Epidermal melanocyte (primary cell): ENCODE data around the gene NANS.
"Not testable (repeated sequence)": the region's sequence is repeated elsewhere in the genome, so short reads cannot be mapped to it uniquely, and the experiment has no call there.

Experiments used
- DNase-seq: peaks from one replicate; pipeline ENCODE4 v3.0.0; 2011; ENCODE audit warnings: low spot score; ENCODE audit not compliant: insufficient read length

NANS gene

GRCh38 chr9:98056269-98057137, at the start of gene NANS:
Gene NANS (plus strand): TSS chr9:98056732. CDS start chr9:98056809, 77 bp downstream.
- DNase-seq: peak; percentile 66

- DNase-seq: no peak
Measured at GRCh38 chr9:98007251-98007928, 49.1 kb upstream of the NANS start.

GRCh38 chr9:98008764-98009163, 47.8 kb upstream of the NANS start:
- no peak for DNase-seq

GRCh38 chr9:98009437-98009836, 47.1 kb upstream of the NANS start:
- DNase-seq: no peak

GRCh38 chr9:98009936-98010335, 46.6 kb upstream of the NANS start:
- no peak for DNase-seq

- DNase-seq: no peak
Measured at GRCh38 chr9:98010445-98010844, 46.1 kb upstream of the NANS start.

- DNase-seq: no peak
Measured at GRCh38 chr9:98011122-98011521, 45.4 kb upstream of the NANS start.

GRCh38 chr9:98016137-98016680, 40.3 kb upstream of the NANS start:
- DNase-seq: no peak

GRCh38 chr9:98017306-98017705, 39.2 kb upstream of the NANS start:
- DNase-seq: no peak

GRCh38 chr9:98018347-98018746, 38.2 kb upstream of the NANS start:
- no peak for DNase-seq

GRCh38 chr9:98019098-98019497, 37.4 kb upstream of the NANS start:
- no peak for DNase-seq

- DNase-seq: not testable (repeated sequence)
Measured at GRCh38 chr9:98019869-98020268, 36.7 kb upstream of the NANS start.

GRCh38 chr9:98020476-98021145, 35.9 kb upstream of the NANS start:
- DNase-seq: no peak

GRCh38 chr9:98021306-98022040, 35.1 kb upstream of the NANS start:
- no peak for DNase-seq

GRCh38 chr9:98022447-98022846, 34.1 kb upstream of the NANS start:
- no peak for DNase-seq

GRCh38 chr9:98024702-98025101, 31.8 kb upstream of the NANS start:
- no peak for DNase-seq

- DNase-seq: no peak
Measured at GRCh38 chr9:98031169-98031568, 25.4 kb upstream of the NANS start.

- no peak for DNase-seq
Measured at GRCh38 chr9:98031935-98032334, 24.6 kb upstream of the NANS start.

- DNase-seq: peak; percentile 64
Measured at GRCh38 chr9:98034593-98035546, 21.7 kb upstream of the NANS start.

- no peak for DNase-seq
Measured at GRCh38 chr9:98037357-98037756, 19.2 kb upstream of the NANS start.
